ENCODE results near the gene RNLS. TPM values are rescaled to one million over a fixed set of nuclear protein-coding genes. Genes with fewer than 3 reads are reported as not detected.

Gene RNLS
- total RNA-seq, 1 experiment from 2014 or later = not detected

- BruUV-seq (replicated peaks) = no TSS peak
- intact Hi-C loops (cut with micrococcal nuclease) = no loop called here
- ChIA-PET CTCF (no interaction called here), POLR2A (interaction anchor here (0.6 to 1.3 kb wide), 4 partner anchors 9 to 795 kb away, joined by 3 to 4 read pairs (median 4); no protein-coding TSS in a partner anchor)
- TF ChIP-seq CTCF (IDR thresholded peaks at IDR 0.05; ENCODE audit: unreplicated experiment) = no peak
- no peaks in the 10 kb centered on the region for H3K36me3 Mint-ChIP-seq (ENCODE audit: insufficient read depth, unreplicated experiment)
- no peaks in the 10 kb centered on the region for H3K9me3 Mint-ChIP-seq (ENCODE audit: unreplicated experiment)
- no peak overlapping the region for H3K4me3 Mint-ChIP-seq (ENCODE audit: unreplicated experiment)
- H3K27ac Mint-ChIP-seq (ENCODE audit: low read depth, unreplicated experiment) = no peak overlapping the region
- no peaks in the 10 kb centered on the region for H3K27me3 Mint-ChIP-seq (ENCODE audit: insufficient read depth, unreplicated experiment)
- DNase-seq (ENCODE audit: unreplicated experiment) = no peak
- H3K4me1 Mint-ChIP-seq (ENCODE audit: insufficient read depth, unreplicated experiment) = no peaks in the 10 kb centered on the region
Measured at GRCh38 chr10:88482220-88482619, 100.9 kb downstream of the RNLS start.

- Mint-ChIP-seq H3K27ac (ENCODE audit: low read depth, unreplicated experiment) (no peak overlapping the region), H3K27me3 (ENCODE audit: insufficient read depth, unreplicated experiment) (no peaks in the 10 kb centered on the region), H3K36me3 (ENCODE audit: insufficient read depth, unreplicated experiment) (no peaks in the 10 kb centered on the region), H3K9me3 (ENCODE audit: unreplicated experiment) (no peaks in the 10 kb centered on the region), H3K4me1 (ENCODE audit: insufficient read depth, unreplicated experiment) (peaks cover 27% of the 10 kb centered on the region), H3K4me3 (ENCODE audit: unreplicated experiment) (no peak overlapping the region)
- no peak for TF ChIP-seq CTCF (IDR thresholded peaks at IDR 0.05; ENCODE audit: unreplicated experiment)
- CTCF ChIA-PET = interaction anchor here (1.3 to 2.2 kb wide), 2 partner anchors 44 to 75 kb away, joined by 3 to 8 read pairs; no protein-coding TSS in a partner anchor
- POLR2A ChIA-PET = interaction anchor here (0.7 to 7.4 kb wide), 10 partner anchors 12 to 615 kb away, joined by 3 to 52 read pairs (median 5); partner anchors contain the start of genes KLLN and PTEN
- intact Hi-C loops (cut with micrococcal nuclease) = loop anchor here (10.0 kb wide), 1 partner anchor 337 kb away; no protein-coding TSS in a partner anchor
- no TSS peak for BruUV-seq (replicated peaks)
- peak; percentile 59 for DNase-seq (ENCODE audit: unreplicated experiment)
Measured at GRCh38 chr10:88478256-88478655, 104.9 kb downstream of the RNLS start.

GRCh38 chr10:88477343-88478085, 105.6 kb downstream of the RNLS start:
- CTCF ChIA-PET = interaction anchor here (1.3 to 2.2 kb wide), 2 partner anchors 45 to 75 kb away, joined by 3 to 8 read pairs; no protein-coding TSS in a partner anchor

More at GRCh38 chr10:88477343-88478085, 105.6 kb downstream of the RNLS start:
- Mint-ChIP-seq H3K36me3 (ENCODE audit: insufficient read depth, unreplicated experiment) (no peaks in the 10 kb centered on the region), H3K9me3 (ENCODE audit: unreplicated experiment) (no peaks in the 10 kb centered on the region), H3K27me3 (ENCODE audit: insufficient read depth, unreplicated experiment) (no peaks in the 10 kb centered on the region), H3K27ac (ENCODE audit: low read depth, unreplicated experiment) (no peak overlapping the region), H3K4me1 (ENCODE audit: insufficient read depth, unreplicated experiment) (peaks cover 32% of the 10 kb centered on the region), H3K4me3 (ENCODE audit: unreplicated experiment) (no peak overlapping the region)
- intact Hi-C loops (cut with micrococcal nuclease) = loop anchor here (10.0 kb wide), 1 partner anchor 337 kb away; no protein-coding TSS in a partner anchor
- no peak for TF ChIP-seq CTCF (IDR thresholded peaks at IDR 0.05; ENCODE audit: unreplicated experiment)
- POLR2A ChIA-PET = interaction anchor here (1.0 to 7.4 kb wide), 9 partner anchors 13 to 614 kb away, joined by 3 to 52 read pairs (median 5); partner anchors contain the start of genes KLLN and PTEN
- no TSS peak for BruUV-seq (replicated peaks)
- no peak for DNase-seq (ENCODE audit: unreplicated experiment)
